ENCODE measurements around the gene KLF16.

DNA sequence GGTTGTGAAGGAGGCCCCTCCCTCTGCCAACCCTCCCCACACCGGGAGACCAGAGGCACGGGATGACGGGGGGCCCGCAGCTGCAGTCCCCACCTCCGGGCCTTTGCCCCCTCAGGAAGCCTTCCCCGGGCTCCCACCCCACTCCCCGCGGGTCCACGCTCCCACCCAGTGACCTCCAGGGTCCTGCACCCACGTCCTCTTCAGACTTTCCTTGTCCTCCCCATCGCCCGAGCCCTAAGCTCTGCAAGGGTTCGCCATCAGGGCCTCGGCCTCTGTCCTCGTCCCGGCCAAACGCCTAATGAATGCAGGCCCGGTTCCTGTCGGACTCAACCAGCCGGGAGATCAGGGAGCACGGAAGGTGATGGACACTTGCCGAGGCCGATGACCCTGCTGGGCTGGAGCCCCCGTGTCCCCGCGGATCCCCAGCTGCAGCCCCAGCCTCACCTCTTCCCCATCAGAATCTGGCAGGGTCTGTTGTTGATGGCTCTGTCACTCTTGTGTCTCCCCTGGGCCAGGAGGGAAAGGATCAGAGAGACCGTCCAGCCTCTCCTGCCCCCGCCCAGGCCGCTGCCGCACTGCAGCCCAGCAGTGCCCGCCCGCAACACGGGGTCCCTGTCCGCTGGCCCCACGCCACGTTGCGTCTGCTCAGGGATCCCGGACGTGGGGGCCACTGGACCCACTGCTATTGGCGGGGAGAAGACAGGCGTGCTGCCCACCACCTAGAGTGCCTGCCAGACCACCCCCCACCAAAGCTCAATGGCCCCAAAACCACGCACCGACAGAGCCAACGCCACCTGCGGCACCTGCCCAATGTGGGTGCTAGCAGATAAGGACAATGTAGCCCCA, 57.0 kb downstream of the KLF16 start:
- TF ChIP-seq BRCA1 (IDR thresholded peaks at IDR 0.05): no peak
- TF ChIP-seq BRCA1 (CRISPR knock-in tag; IDR thresholded peaks at IDR 0.05): no peak
- TF ChIP-seq CTCF (IDR thresholded peaks at IDR 0.05 in 2 of 3, conservative IDR thresholded peaks at IDR 0.05 in 1 of 3; ENCODE audit: insufficient read depth in 2 of 3, low read depth in 1 of 3, low read length in 3 of 3): no peak
- TF ChIP-seq HCFC1 (IDR thresholded peaks at IDR 0.05; ENCODE audit: low read depth, low read length): no peak
- TF ChIP-seq, protein P1, sequence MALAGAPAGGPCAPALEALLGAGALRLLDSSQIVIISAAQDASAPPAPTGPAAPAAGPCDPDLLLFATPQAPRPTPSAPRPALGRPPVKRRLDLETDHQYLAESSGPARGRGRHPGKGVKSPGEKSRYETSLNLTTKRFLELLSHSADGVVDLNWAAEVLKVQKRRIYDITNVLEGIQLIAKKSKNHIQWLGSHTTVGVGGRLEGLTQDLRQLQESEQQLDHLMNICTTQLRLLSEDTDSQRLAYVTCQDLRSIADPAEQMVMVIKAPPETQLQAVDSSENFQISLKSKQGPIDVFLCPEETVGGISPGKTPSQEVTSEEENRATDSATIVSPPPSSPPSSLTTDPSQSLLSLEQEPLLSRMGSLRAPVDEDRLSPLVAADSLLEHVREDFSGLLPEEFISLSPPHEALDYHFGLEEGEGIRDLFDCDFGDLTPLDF (CRISPR knock-in tag; IDR thresholded peaks at IDR 0.05): no peak
